ENCODE measurements around the gene WNT3.
"Not testable (repeated sequence)": the region's sequence is repeated elsewhere in the genome, so short reads cannot be mapped to it uniquely, and the experiment has no call there.

Gene WNT3

DNA sequence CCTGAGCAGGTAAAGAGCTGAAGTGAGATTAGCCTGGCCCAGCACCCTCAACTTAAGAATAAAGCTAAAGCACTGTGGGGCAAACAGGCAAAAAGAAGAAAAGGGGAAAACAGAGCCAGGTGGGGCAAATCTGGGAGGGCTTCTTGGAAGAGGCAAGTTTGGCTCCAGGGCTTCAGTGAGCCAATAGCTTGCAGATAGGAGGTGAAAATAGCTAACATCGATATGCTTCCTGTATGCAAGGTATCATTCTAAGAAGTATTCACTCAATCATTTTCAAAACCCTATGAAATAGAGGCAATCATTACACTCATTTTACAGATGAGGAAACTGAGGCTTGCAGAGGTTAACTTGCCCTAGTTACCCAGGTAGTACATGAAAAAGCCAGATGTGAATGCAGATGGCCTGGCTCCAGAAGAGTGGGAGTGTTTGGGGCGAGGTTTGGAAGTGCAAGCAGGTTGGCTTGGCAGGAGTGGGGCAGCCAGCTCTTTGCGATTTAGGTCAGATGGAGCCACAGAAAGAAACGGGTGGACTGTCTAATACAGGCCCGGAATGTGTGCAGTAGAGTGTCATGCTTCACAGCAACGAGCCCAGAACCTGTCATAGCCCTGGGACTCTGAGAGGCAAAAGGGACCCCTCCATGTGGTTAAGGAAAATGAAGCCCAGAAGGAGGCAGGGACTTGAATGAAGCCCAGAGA, 5.7 kb downstream of the WNT3 start:
- DNase-seq = no peak

GRCh38 chr17:46811978-46812583, 6.4 kb downstream of the WNT3 start:
- no peak for DNase-seq

- DNase-seq = no peak
These were observed 7.7 kb downstream of the WNT3 start for GRCh38 chr17:46810837-46811236.

DNA sequence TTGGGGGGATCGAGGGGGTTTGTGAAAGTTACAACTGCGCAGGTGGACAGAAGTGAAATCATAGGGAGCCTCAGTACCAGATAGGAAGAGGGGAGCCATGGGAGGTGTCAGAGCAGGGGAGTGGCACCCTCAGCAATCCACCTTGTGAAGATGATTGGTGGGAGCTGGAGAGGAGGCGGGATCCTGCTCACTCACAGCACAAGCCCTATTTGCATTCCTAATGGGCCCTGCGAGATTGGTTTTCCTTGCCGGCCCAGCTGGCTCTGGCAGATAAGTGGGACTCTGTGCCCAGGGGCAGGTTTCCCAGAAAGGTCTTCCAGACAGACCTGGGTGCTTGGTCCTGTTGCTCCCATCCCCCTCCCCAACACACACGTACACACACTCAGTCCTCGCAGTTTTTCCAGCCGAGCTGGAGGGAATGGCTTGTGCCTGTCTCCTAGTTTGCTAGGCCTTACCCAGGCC, 9.4 kb downstream of the WNT3 start:
- DNase-seq = no peak

- DNase-seq = no peak
These were observed 12.7 kb downstream of the WNT3 start for GRCh38 chr17:46805771-46806170.

DNA sequence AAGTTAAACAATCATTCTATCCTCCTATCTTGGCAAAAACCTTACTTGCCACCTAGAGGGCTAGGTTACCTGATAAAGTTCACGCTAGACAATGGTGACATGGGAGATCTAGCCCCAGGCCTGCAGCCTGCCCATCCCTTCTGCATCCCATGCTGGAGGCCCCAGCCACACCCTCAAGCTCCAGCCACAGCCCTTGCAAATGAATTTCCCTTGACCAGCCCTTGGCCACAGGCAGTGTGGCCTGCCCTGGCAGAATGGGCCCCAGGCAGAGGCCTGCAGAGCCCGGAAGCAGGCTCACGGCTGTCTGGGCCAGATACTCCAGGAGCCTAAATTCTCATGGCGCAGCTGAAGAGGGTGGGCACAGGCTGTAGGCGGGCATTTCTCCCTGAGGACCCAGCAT, 14.9 kb downstream of the WNT3 start:
- DNase-seq = no peak

GRCh38 chr17:46802800-46803199, 15.7 kb downstream of the WNT3 start:
- DNase-seq = no peak

DNA sequence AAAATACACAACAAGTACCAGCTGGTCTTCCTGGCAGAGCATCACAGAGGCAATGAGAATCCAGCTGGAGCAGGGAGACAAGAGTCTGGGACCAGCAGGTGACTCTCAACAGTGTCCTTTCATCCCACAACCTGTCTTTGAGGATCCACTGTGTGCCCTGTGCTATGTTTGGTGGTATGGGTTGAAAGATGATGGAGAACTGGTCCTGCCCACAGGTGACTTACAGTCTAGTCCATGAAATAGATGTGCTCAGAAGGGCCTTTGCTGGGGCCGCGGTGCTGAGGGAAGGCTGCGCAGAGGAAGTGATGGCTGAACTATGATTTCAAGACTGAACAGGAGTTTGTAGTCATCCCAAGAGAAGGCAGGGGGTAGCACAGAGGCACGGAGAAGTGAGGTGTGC, 17.9 kb downstream of the WNT3 start:
- no peak for DNase-seq

GRCh38 chr17:46796956-46797530, 21.4 kb downstream of the WNT3 start:
- DNase-seq = no peak

GRCh38 chr17:46796524-46796923, 22.0 kb downstream of the WNT3 start:
- no peak for DNase-seq

GRCh38 chr17:46796084-46796483, 22.4 kb downstream of the WNT3 start:
- no peak for DNase-seq

DNA sequence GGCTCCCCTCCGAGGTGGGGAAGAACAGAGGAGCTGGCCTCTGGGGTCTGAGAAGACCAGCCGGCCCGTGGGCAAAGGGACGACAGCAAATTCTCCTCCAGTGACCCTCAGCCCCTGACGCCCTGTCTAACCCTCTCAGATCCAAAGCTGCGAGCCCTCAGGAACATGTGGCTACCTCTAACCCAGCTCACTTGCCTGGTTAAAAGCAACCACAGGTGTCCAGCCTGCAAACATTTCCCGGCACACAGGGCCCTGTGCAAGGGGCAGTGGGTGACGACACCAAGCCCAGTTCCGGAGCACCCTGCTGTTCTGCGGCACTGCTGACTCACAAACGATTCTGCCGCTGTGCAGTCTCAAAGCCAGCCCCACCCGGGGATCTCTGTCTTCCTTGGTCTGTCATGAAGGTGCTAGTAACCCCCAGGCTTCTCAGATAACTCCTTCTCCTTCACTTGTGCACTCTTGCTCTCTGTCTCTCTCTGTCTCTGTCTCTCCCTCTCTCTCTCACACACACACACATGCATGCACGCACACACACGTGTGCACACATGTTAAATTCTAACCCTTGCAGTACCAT, 23.0 kb downstream of the WNT3 start:
- no peak for DNase-seq

GRCh38 chr17:46794318-46794717, 24.2 kb downstream of the WNT3 start:
- DNase-seq = no peak

DNA sequence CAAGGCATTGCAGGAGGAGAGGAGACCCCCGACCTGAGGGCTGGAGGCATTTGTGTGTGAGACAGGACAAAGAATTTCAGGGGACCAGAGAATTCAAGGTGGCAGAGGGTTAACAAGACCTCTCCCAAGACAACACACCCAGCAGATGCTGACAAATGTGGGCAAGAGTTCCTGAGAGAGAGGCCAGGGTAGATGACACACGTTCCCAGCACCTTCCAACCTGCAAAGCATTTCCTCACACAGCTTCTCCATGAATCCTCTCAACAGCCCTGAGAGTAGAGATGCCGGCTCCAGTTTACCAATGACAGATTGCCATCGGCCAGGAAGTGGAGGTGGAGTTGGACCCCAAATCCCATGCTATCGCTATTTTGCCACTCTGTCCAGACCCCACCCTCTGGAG, 25.0 kb downstream of the WNT3 start:
- no peak for DNase-seq

GRCh38 chr17:46793023-46793422, 25.5 kb downstream of the WNT3 start:
- not testable (repeated sequence) for DNase-seq

- no peak for DNase-seq
These were observed 26.4 kb downstream of the WNT3 start for GRCh38 chr17:46792071-46792470.

DNA sequence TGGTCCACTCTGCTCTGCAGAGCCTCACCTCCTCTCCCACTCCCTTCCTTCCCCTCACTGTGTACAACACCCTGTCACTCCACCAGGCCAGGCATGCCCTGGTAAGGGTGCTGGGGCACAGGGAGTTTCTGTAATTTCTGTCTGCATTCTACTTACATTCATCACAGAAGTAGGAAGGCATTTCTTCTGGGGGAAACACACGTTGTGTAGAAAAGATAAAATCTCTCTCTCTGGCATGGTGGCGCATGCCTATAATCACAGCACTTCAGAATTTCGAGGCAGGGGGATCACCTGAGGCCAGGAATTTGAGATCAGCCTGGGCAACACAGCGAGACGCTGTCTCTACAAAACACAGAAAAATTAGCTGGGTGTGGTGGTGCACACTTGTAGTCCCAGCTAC, 27.0 kb downstream of the WNT3 start:
- DNase-seq = no peak

GRCh38 chr17:46790216-46790615, 28.3 kb downstream of the WNT3 start:
- no peak for DNase-seq

DNA sequence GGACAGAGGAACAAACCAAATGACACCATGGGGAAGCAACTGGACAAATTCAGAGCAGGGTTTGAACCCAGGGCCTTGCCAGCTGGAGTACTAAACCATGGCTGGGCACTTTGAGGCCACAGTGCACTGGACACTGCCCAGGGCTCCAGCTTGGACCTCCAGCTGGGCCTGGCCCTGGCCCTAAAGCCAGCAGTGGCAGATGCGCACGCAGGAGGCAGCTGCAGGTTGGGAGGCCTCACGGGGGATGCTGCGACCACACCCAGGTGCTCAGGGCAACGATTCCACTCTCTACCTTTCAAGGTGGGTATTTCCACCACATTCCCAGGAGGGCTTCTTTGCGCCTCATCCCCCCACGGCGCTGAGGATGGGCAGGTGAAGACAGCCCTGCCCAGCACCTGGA, 28.9 kb downstream of the WNT3 start:
- DNase-seq = no peak

- no peak for DNase-seq
These were observed 29.7 kb downstream of the WNT3 start for GRCh38 chr17:46788796-46789195.

- DNase-seq = no peak
These were observed 30.2 kb downstream of the WNT3 start for GRCh38 chr17:46788300-46788699.

GRCh38 chr17:46787478-46787877, 31.0 kb downstream of the WNT3 start:
- no peak for DNase-seq

- no peak for DNase-seq
These were observed 32.8 kb downstream of the WNT3 start for GRCh38 chr17:46785696-46786095.

DNA sequence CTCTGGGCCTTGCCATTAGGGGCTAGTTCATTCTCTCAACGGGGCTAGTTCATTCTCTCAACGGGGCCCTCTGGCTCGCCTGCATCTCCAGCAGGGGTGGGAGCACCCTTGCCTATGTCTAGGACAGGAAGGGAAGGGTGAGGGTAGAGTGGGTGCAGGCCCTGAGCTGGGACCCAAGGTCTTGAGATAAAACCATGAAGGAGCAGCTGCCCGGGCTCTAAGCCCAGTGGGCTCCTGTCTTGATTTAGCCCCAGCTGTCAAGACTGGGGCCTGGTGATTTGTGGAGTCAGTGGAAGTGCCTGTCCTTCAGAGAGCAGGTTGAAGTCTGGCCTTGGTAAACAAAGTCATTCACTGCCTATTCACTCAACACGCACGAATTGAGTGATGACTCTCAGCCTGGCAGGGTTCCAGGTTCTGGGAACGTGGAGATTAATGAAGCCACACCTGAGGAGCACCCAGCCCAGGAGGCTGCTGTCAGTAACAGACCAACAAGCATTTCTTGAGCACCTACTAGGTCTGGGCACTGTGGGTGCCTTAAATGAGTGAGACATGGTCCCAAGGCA, 35.4 kb downstream of the WNT3 start:
- DNase-seq = no peak
